NCI-H345 (cell line): ENCODE measurements around the gene GOLGA8N.

Source experiments
- DNase-seq: peaks from one replicate; lab custom pipeline; 2025; lab: John Stamatoyannopoulos, UW

GOLGA8N gene

DNA sequence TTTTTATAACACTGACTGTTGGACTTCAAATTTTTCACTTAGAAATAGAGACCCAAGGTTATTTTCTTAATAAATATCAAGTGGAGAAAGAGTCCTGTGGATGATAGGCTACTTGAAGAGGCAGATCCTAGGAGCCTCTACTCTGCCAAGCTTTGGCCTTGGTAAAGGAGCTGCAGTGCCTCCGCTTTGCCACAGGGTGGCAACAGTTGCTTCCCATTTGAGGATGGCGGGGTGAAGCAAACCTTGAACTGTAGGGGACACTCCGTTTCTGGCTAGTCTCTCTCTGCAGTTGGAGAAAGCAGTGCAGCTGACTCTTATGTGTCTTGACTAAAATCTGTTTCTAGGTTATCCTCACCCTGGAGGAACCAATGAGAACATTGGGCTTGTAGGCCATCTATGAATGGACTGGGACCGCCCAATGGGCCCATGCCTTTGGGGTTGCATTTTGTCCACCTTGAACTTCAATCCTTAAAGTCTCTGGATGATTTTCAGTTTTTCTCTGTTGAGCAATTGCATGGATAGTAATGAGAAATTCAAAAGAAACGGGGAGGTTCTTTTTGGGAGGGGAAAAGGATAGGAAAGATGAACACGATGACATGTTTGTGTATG lies 58.1 kb downstream of the GOLGA8N start:
- peak; percentile 22 for DNase-seq

- DNase-seq: no peak
Observed at GRCh38 chr15:32652178-32652577, 58.9 kb downstream of the GOLGA8N start.

- no peak for DNase-seq
Observed at GRCh38 chr15:32656091-32656490, 62.8 kb downstream of the GOLGA8N start.

GRCh38 chr15:32656496-32656895 lies 63.2 kb downstream of the GOLGA8N start:
- DNase-seq: no peak
